Tongue (tissue), 2 donors: ENCODE results near the gene PRR19. TPM values are rescaled to one million over a fixed set of nuclear protein-coding genes. Genes with fewer than 3 reads are reported as not detected.
A peak's percentile ranks its signal among the peaks of the same experiment; 100 is the strongest.
"Not testable (repeated sequence)": the region's sequence is repeated elsewhere in the genome, so short reads cannot be mapped to it uniquely, and the experiment has no call there.

Experiments used
- DNase-seq: peaks from one replicate; pipeline ENCODE4 v3.0.0-alpha.2; 2015
- total RNA-seq: library from RNA; depleted of rRNA; stranded (reverse); fragments of >200 nt; gene quantifications from one replicate; pipeline ENCODE4 v1.2.3, GENCODE V29; 2014

Gene PRR19
- total RNA-seq, 1 donor from 2014 or later = 0.62 TPM

- DNase-seq = peak; percentile 26
Measured at GRCh38 chr19:42325896-42326771, 24.2 kb downstream of the PRR19 start.

- no peak for DNase-seq
Measured at GRCh38 chr19:42326969-42327368, 25.0 kb downstream of the PRR19 start.

GRCh38 chr19:42327381-42327780 lies 25.4 kb downstream of the PRR19 start:
- no peak for DNase-seq

- no peak for DNase-seq
Measured at GRCh38 chr19:42328106-42328505, 26.2 kb downstream of the PRR19 start.

- DNase-seq = no peak
Measured at GRCh38 chr19:42328854-42329253, 26.9 kb downstream of the PRR19 start.

DNA sequence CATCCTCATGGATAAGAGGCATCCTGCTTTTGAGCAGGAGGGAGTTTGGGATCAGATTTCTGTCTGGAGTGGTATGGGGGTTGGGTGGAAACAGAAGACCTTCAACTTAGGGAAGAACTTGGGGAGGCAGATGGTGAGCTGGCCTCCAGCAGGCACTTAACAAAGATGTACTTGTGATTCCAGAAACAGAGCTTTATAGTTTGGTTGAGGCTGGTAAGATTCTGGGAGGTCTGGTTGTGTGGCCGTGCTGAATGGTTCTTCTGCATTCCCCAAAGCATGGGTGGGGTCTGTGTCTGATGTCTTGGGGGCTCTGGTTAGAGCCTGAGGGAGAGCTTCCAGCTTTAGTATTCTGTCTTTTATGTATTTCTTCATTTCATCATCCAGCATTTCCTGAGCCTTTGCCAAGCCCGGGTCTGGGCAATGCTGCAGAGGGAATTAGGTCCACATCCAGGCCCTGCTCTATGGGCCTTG lies 28.3 kb downstream of the PRR19 start:
- peak; percentile 64 for DNase-seq

DNA sequence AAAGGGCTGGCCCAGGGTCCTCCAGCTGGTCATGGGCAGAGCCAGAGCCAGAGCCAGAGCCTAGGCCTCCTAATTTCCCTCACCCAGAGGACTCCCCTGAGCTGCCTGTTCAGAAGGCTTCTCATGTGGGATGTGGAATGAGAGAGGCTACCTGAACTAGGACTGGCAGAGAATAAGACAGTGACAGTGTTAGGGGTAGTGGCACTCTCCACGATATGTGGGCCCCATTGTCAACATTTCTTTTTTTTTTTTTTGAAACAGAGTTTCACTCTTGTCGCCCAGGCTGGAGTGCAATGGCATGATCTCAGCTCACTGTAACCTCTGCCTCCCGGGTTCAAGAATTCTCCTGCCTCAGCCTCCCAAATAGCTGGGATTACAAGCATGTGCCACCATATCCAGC lies 29.4 kb downstream of the PRR19 start:
- DNase-seq = not testable (repeated sequence)

DNA sequence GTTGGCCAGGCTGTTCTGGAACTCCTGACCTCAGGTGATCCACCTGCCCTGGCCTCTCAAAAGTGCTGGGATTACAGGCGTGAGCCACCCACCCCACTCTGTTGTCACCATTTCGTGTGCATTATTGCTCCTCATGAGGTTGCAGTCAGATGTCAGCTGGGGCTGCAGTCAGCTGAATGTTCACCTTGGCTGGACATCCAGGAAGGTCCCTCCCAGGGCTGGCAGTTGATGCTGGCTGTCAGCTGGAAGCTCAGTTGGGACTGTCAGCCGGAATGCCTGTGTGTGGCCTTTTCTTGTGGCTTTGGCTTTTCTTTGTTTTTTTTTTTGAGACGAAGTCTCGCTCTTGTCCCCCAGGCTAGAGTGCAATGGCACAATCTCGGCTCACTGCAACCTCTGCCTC lies 30.1 kb downstream of the PRR19 start:
- DNase-seq = no peak

DNA sequence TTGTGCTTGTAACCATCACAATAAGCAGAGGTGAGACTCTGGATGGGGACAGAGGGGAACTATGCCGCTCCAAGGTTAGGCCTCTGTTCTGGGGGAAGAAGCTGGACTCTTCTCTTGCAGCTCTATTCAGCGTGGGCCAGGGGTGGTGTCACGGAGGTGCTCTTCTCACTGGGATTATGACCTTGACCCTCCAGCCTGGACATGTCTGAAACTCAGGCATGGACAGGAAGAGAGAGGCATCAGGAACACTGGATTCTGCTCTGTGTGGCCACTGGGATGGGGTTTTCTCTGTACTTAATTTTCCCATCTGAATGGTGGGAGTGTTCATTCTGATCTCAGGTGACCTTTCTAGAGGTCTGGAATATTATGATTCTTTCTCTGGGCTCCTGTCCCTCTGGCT lies 31.1 kb downstream of the PRR19 start:
- no peak for DNase-seq

- DNase-seq = no peak
Measured at GRCh38 chr19:42333975-42334696, 32.2 kb downstream of the PRR19 start.

- no peak for DNase-seq
Measured at GRCh38 chr19:42334697-42335373, 32.9 kb downstream of the PRR19 start.

- no peak for DNase-seq
Measured at GRCh38 chr19:42335374-42335936, 33.5 kb downstream of the PRR19 start.

DNA sequence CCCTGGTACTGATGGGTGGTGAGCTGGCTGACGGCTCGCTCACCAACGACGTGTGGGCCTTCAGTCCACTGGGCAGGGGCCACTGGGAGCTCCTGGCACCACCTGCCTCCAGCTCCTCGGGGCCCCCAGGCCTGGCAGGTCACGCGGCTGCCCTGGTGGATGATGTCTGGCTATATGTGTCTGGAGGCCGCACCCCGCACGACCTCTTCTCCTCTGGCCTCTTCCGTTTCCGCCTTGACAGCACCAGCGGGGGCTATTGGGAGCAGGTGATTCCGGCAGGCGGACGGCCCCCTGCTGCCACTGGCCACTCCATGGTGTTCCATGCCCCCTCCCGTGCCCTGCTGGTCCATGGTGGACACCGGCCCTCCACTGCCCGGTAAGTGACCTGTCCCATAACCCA lies 34.0 kb downstream of the PRR19 start:
- DNase-seq = no peak

DNA sequence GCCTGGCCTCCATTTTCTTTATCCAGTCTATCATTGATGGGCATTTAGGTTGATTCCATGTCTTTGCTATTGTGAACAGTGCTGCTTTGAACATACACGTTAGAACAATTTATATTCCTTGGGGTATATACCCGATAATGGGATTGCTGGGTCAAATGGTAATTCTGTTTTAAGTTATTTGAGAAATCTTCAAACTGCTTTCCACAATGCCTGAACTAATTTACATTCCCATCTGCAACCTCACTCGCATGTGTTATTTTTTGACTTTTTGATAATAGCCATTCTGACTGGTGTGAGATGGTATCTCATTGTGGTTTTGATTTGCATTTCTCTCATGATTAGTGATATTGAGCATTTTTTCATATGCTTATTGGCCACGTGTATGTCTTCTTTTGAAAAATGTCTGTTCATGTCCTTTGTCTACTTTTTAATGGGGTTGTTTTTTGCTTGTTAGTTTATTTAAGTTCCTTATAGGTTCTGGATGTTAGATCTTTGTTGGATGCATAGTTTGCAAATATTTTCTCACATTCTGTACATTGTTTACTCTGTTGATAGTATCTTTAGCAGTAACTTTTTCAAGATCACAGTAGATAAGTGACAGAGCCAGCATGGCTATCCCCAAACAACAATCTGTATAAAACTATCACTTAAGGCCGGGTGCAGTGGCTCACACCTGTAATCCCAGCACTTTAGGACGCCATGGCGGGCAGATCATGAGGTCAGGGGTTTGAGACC lies 37.4 kb downstream of the PRR19 start:
- not testable (repeated sequence) for DNase-seq

DNA sequence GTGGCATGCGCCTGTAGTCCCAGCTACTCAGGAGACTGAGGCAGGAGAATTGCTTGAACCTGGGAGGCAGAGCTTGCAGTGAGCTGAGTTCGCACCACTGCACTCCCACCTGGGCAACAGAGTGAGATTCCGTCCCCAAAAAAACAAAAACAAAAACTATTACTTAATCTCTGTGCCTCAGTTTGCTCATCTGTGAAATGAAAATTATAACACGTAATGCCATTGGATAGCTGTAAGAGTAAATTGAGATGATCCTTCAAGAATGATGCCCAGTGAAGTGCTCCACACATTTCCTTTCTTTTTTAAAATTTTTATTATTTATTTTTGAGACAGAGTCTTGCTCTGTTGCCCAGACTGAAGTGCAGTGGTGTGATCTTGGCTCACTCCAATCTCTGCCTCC lies 38.0 kb downstream of the PRR19 start:
- DNase-seq = not testable (repeated sequence)

GRCh38 chr19:42343344-42344110 lies 41.6 kb downstream of the PRR19 start:
- no peak for DNase-seq

DNA sequence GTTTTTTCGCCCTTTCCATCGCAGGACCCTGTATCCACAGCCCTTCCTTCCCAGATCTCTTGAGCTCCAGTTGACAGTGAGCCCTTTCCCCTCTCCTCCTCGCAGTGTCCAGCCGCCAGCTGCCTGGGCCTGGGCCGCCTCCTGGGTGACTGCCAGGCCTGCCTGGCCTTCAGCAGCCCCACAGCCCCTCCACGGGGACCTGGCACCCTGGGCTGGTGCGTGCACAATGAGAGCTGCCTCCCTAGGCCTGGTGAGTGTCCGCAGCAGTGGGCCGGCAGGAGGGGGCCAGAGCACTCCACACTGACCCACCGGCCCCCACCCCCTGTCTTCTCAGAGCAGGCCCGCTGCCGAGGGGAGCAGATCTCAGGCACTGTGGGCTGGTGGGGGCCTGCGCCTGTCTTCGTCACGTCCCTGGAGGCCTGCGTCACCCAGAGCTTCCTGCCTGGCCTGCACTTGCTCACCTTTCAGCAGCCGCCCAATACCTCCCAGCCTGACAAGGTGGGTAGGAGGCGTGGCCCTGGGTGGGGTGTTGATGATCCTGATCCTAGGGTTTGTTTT lies 42.5 kb downstream of the PRR19 start:
- DNase-seq = no peak

GRCh38 chr19:42345191-42345812 lies 43.4 kb downstream of the PRR19 start:
- DNase-seq = no peak

DNA sequence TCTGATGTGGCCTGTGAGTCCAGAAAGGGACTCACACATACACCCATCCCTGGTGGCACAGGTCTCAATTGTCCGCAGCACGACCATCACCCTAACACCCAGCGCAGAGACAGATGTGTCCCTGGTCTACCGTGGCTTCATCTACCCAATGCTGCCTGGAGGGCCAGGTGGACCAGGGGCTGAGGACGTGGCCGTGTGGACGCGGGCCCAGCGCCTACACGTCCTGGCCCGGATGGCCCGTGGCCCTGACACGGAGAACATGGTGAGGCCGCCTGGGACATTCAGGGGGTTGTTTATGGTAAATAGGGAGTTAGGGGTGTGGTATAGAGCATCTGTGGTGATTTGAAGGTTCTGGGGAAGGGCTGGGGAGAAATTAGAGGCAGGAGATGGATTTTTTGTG lies 46.3 kb downstream of the PRR19 start:
- DNase-seq = no peak
